ENCODE results near the gene MICU1.

DNA sequence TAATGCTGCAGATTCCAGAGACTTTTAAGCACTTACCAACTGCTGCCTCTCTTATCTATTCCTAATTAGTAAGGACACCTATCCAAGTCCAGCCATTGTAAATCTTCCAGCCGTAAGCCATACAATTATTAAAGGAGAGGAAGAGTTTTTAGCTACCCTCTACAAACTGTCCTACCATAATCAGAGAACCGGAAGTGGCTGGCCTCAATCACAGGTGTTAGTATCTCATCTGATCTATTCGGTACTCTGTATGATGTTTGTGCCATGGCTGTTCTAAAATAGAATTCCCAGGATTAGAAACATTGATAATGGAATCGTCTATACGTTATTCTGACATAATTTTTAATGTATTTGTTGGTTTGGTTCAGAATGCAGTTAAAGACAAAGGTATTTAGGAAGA lies 102.8 kb downstream of the MICU1 start:
- no peak for TF ChIP-seq POLR2AphosphoS5 (IDR thresholded peaks at IDR 0.05; ENCODE audit: low read depth, low read length)
- no peak for TF ChIP-seq POLR2A (IDR thresholded peaks at IDR 0.05; ENCODE audit: low read depth, low read length)
- no peak for TF ChIP-seq TAF1 (IDR thresholded peaks at IDR 0.05; ENCODE audit: borderline replicate concordance, low read depth, low read length)
